Measurements from ENCODE around the gene TOLLIP. TPM values are rescaled to one million over a fixed set of nuclear protein-coding genes. Genes with fewer than 3 reads are reported as not detected.

The TOLLIP gene
- total and polyA plus RNA-seq, 9 donors: 11.9 to 29.8 (median 24.5) TPM

- Histone ChIP-seq H3K4me3 (ENCODE audit: low read length) (no peak overlapping the region), H3K9me3 (replicated peaks; ENCODE audit: control insufficient read depth, low read depth, low read length) (peaks cover 4% of the 10 kb centered on the region), H3K27ac (ENCODE audit: low read length) (no peak overlapping the region), H3K27me3 (ENCODE audit: control insufficient read depth, insufficient read depth, low read length) (peaks cover 37% of the 10 kb centered on the region), H3K4me1 (ENCODE audit: control insufficient read depth, insufficient read depth, low read length) (peaks cover 13% of the 10 kb centered on the region), H3K36me3 (ENCODE audit: control insufficient read depth, insufficient read depth, low read length) (no peaks in the 10 kb centered on the region)
- no peak for DNase-seq
- WGBS (ENCODE audit: insufficient coverage): 22% methylated on average over 22 of the region's 25 CpGs
Observed at GRCh38 chr11:1337647-1338007, 28.2 kb upstream of the TOLLIP start.

- peaks cover 37% of the 10 kb centered on the region for H3K27me3 ChIP-seq (ENCODE audit: control insufficient read depth, insufficient read depth, low read length)
- H3K27ac ChIP-seq (ENCODE audit: low read length): no peak overlapping the region
- H3K4me3 ChIP-seq (ENCODE audit: low read length): peak overlapping the region; percentile 5
- peaks cover 4% of the 10 kb centered on the region for H3K9me3 ChIP-seq (replicated peaks; ENCODE audit: control insufficient read depth, low read depth, low read length)
- DNase-seq: peak; percentile 56
- H3K4me1 ChIP-seq (ENCODE audit: control insufficient read depth, insufficient read depth, low read length): peaks cover 13% of the 10 kb centered on the region
- WGBS (ENCODE audit: insufficient coverage): 1% methylated on average over 78 of the region's 95 CpGs
- no peaks in the 10 kb centered on the region for H3K36me3 ChIP-seq (ENCODE audit: control insufficient read depth, insufficient read depth, low read length)
Observed at GRCh38 chr11:1336836-1337646, 27.6 kb upstream of the TOLLIP start.

- WGBS (ENCODE audit: insufficient coverage): 2% methylated on average over 19 of the region's 66 CpGs
- H3K27ac ChIP-seq (ENCODE audit: low read length): peak overlapping the region; percentile 13
- peak overlapping the region; percentile 40 for H3K4me3 ChIP-seq (ENCODE audit: low read length)
- H3K27me3 ChIP-seq (ENCODE audit: control insufficient read depth, insufficient read depth, low read length): peaks cover 37% of the 10 kb centered on the region
- peaks cover 4% of the 10 kb centered on the region for H3K9me3 ChIP-seq (replicated peaks; ENCODE audit: control insufficient read depth, low read depth, low read length)
- H3K36me3 ChIP-seq (ENCODE audit: control insufficient read depth, insufficient read depth, low read length): no peaks in the 10 kb centered on the region
- peak; percentile 88 for DNase-seq
- peaks cover 13% of the 10 kb centered on the region for H3K4me1 ChIP-seq (ENCODE audit: control insufficient read depth, insufficient read depth, low read length)
Observed at GRCh38 chr11:1335811-1336761, 26.7 kb upstream of the TOLLIP start.

- peak overlapping the region; percentile 31 for H3K4me3 ChIP-seq (ENCODE audit: low read length)
- WGBS (ENCODE audit: insufficient coverage): 80% methylated on average over 9 of the region's 10 CpGs
- no peak for DNase-seq
- no peaks in the 10 kb centered on the region for H3K36me3 ChIP-seq (ENCODE audit: control insufficient read depth, insufficient read depth, low read length)
- peaks cover 13% of the 10 kb centered on the region for H3K4me1 ChIP-seq (ENCODE audit: control insufficient read depth, insufficient read depth, low read length)
- H3K27ac ChIP-seq (ENCODE audit: low read length): no peak overlapping the region
- peaks cover 4% of the 10 kb centered on the region for H3K9me3 ChIP-seq (replicated peaks; ENCODE audit: control insufficient read depth, low read depth, low read length)
- peaks cover 37% of the 10 kb centered on the region for H3K27me3 ChIP-seq (ENCODE audit: control insufficient read depth, insufficient read depth, low read length)
Observed at GRCh38 chr11:1335264-1335810, 25.9 kb upstream of the TOLLIP start.

GRCh38 chr11:1333860-1334259 lies 24.4 kb upstream of the TOLLIP start:
- Histone ChIP-seq H3K4me1 (ENCODE audit: control insufficient read depth, insufficient read depth, low read length) (peaks cover 13% of the 10 kb centered on the region), H3K9me3 (replicated peaks; ENCODE audit: control insufficient read depth, low read depth, low read length) (peaks cover 4% of the 10 kb centered on the region), H3K4me3 (ENCODE audit: low read length) (no peak overlapping the region), H3K36me3 (ENCODE audit: control insufficient read depth, insufficient read depth, low read length) (no peaks in the 10 kb centered on the region), H3K27ac (ENCODE audit: low read length) (no peak overlapping the region), H3K27me3 (ENCODE audit: control insufficient read depth, insufficient read depth, low read length) (peaks cover 32% of the 10 kb centered on the region)
- 85% methylated on average over 10 of the region's 10 CpGs for WGBS (ENCODE audit: insufficient coverage)
- DNase-seq: no peak

GRCh38 chr11:1333091-1333772 lies 23.8 kb upstream of the TOLLIP start:
- no peak for DNase-seq
- Histone ChIP-seq H3K4me1 (ENCODE audit: control insufficient read depth, insufficient read depth, low read length) (peaks cover 13% of the 10 kb centered on the region), H3K36me3 (ENCODE audit: control insufficient read depth, insufficient read depth, low read length) (no peaks in the 10 kb centered on the region), H3K27me3 (ENCODE audit: control insufficient read depth, insufficient read depth, low read length) (peaks cover 28% of the 10 kb centered on the region), H3K9me3 (replicated peaks; ENCODE audit: control insufficient read depth, low read depth, low read length) (peaks cover 4% of the 10 kb centered on the region), H3K27ac (ENCODE audit: low read length) (no peak overlapping the region), H3K4me3 (ENCODE audit: low read length) (no peak overlapping the region)
- 86% methylated on average over 5 of the region's 10 CpGs for WGBS (ENCODE audit: insufficient coverage)

GRCh38 chr11:1330473-1330872 lies 21.0 kb upstream of the TOLLIP start:
- Histone ChIP-seq H3K27me3 (ENCODE audit: control insufficient read depth, insufficient read depth, low read length) (peaks cover 8% of the 10 kb centered on the region), H3K27ac (ENCODE audit: low read length) (no peak overlapping the region), H3K4me1 (ENCODE audit: control insufficient read depth, insufficient read depth, low read length) (peaks cover 4% of the 10 kb centered on the region), H3K4me3 (ENCODE audit: low read length) (no peak overlapping the region), H3K36me3 (ENCODE audit: control insufficient read depth, insufficient read depth, low read length) (no peaks in the 10 kb centered on the region), H3K9me3 (replicated peaks; ENCODE audit: control insufficient read depth, low read depth, low read length) (peaks cover 16% of the 10 kb centered on the region)
- WGBS (ENCODE audit: insufficient coverage): 80% methylated on average over 1 of the region's 6 CpGs
- DNase-seq: no peak

- Histone ChIP-seq H3K4me3 (ENCODE audit: low read length) (no peak overlapping the region), H3K27me3 (ENCODE audit: control insufficient read depth, insufficient read depth, low read length) (no peaks in the 10 kb centered on the region), H3K4me1 (ENCODE audit: control insufficient read depth, insufficient read depth, low read length) (no peaks in the 10 kb centered on the region), H3K36me3 (ENCODE audit: control insufficient read depth, insufficient read depth, low read length) (no peaks in the 10 kb centered on the region), H3K27ac (ENCODE audit: low read length) (no peak overlapping the region), H3K9me3 (replicated peaks; ENCODE audit: control insufficient read depth, low read depth, low read length) (peaks cover 12% of the 10 kb centered on the region)
- peak; percentile 37 for DNase-seq
- WGBS (ENCODE audit: insufficient coverage): 60% methylated on average over 4 of the region's 4 CpGs
Observed at GRCh38 chr11:1327064-1327460, 17.6 kb upstream of the TOLLIP start.

- no peak overlapping the region for H3K4me3 ChIP-seq (ENCODE audit: low read length)
- no peaks in the 10 kb centered on the region for H3K36me3 ChIP-seq (ENCODE audit: control insufficient read depth, insufficient read depth, low read length)
- H3K9me3 ChIP-seq (replicated peaks; ENCODE audit: control insufficient read depth, low read depth, low read length): peaks cover 12% of the 10 kb centered on the region
- WGBS (ENCODE audit: insufficient coverage): 20% methylated on average over 1 of the region's 11 CpGs
- H3K4me1 ChIP-seq (ENCODE audit: control insufficient read depth, insufficient read depth, low read length): no peaks in the 10 kb centered on the region
- no peaks in the 10 kb centered on the region for H3K27me3 ChIP-seq (ENCODE audit: control insufficient read depth, insufficient read depth, low read length)
- H3K27ac ChIP-seq (ENCODE audit: low read length): no peak overlapping the region
- no peak for DNase-seq
Observed at GRCh38 chr11:1326435-1327063, 17.1 kb upstream of the TOLLIP start.
